Lower leg skin (tissue), 4 donors: ENCODE measurements around the gene MAP1B. TPM values are rescaled to one million over a fixed set of nuclear protein-coding genes. Genes with fewer than 3 reads are reported as not detected.
"Not testable (repeated sequence)": the region's sequence is repeated elsewhere in the genome, so short reads cannot be mapped to it uniquely, and the experiment has no call there.

ENCODE experiments used
- DNase-seq, 2 donors: peaks; one replicate each; pipeline ENCODE4 v3.0.0-alpha.2; 2019; ENCODE audit warnings: low spot score in 2 of 2
- H3K4me3 ChIP-seq: fragments of 200-600 bp; sonication (generic); 2 replicates; pipeline ENCODE4 v1.5.1; 2017; ENCODE audit warnings: mild to moderate bottlenecking, low read depth; ENCODE audit not compliant: poor library complexity, severe bottlenecking
- POLR2A ChIP-seq, 2 donors: fragments of 450-650 bp; IDR thresholded peaks; one replicate each; pipeline ENCODE4 v1.6.1; 2016 to 2017; ENCODE audit warnings: antibody characterized with exemption in 2 of 2, mild to moderate bottlenecking in 1 of 2, moderate library complexity in 1 of 2
- WGBS, 2 donors: methylation state at CpG; one replicate each; pipeline ENCODE4 v1.1.5; 2018; 5-methylcytosine and 5-hydroxymethylcytosine counted together
- intact Hi-C: fragments of 100-400 bp; cut with DNase I; formaldehyde crosslinking; loops from one replicate; pipeline ENCODE4 v1.15.0; 2023; ENCODE audit warnings: low total_unique reads
- total RNA-seq, 4 donors: library from RNA; depleted of rRNA; stranded (reverse); fragments of >200 nt; gene quantifications; one replicate each; pipeline ENCODE4 v1.1.0, GENCODE V29; 2016
- TF ChIP-seq, protein P1 (sequence below), 3 donors: fragments of 450-650 bp; IDR thresholded peaks; one replicate each; pipeline ENCODE4 v1.5.1; 2016; ENCODE audit warnings: antibody characterized with exemption in 3 of 3, mild to moderate bottlenecking in 3 of 3, moderate library complexity in 2 of 3

The MAP1B gene
- total RNA-seq, 4 donors from 2014 or later, result 26.3 to 218 (median 73.9) TPM

DNA sequence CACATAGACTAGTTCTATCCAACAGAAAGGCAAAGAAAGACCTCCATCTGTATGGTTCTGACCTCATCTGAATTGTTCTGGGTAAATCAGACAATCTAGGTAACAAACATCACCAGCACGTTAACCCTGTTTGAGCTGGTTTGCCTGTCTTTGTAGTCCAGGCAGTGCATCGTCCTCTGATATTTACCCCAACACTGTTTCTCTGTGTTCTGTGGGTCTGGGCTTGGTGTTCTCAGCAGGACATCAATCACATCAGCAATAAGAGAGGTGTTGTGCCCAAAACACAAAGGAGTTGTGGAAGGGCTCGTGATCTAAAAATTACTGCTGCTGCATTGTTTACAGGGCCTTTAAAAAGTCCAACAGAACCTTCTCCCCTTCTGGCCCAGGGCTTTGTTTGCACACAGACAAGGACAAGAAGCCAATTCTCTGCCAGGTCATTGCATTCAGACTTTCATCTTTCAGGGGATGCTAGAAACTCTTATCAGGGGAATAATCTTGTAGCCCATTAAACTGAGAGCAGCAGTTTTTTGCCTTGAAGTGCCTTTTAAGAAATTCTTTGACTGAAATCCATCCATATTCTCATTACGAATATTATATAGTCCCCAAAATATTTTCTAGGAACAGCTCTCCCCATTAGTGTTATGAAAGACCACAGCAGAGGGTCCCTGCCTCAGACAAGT is 30.5 kb upstream of the MAP1B start:
- intact Hi-C loops, result no loop called here
- WGBS, 2 donors, result 70 to 81% methylated on average over 4 of the region's 4 CpGs
- DNase-seq, result no peak
- H3K4me3 ChIP-seq, result no peak overlapping the region
- TF ChIP-seq, protein P1, sequence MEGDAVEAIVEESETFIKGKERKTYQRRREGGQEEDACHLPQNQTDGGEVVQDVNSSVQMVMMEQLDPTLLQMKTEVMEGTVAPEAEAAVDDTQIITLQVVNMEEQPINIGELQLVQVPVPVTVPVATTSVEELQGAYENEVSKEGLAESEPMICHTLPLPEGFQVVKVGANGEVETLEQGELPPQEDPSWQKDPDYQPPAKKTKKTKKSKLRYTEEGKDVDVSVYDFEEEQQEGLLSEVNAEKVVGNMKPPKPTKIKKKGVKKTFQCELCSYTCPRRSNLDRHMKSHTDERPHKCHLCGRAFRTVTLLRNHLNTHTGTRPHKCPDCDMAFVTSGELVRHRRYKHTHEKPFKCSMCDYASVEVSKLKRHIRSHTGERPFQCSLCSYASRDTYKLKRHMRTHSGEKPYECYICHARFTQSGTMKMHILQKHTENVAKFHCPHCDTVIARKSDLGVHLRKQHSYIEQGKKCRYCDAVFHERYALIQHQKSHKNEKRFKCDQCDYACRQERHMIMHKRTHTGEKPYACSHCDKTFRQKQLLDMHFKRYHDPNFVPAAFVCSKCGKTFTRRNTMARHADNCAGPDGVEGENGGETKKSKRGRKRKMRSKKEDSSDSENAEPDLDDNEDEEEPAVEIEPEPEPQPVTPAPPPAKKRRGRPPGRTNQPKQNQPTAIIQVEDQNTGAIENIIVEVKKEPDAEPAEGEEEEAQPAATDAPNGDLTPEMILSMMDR (IDR thresholded peaks at IDR 0.05), result no peak
- TF ChIP-seq POLR2A (IDR thresholded peaks at IDR 0.05), result no peak

DNA sequence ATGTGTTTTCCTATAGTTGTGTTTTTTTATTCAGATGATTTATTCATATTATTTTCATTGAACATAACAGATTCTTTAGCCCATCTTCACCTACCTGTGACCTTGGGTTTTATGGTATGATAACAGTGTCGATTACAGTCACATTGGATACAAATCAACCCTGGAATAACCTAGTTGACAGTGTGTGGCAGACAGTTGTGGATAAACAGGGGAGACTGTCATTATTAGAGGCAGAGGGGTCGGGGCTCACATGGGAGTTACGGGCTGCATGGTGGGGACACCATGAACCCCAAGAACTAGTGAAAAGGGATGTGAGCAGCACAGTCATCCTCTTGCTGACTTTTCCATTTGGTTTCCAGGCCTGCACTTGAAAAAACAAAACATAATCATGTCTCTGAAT is 29.9 kb upstream of the MAP1B start:
- H3K4me3 ChIP-seq, result no peak overlapping the region
- DNase-seq, result no peak
- TF ChIP-seq, protein P1 (IDR thresholded peaks at IDR 0.05), result no peak
- no peak for TF ChIP-seq POLR2A (IDR thresholded peaks at IDR 0.05)
- WGBS, 2 donors, result 90 to 91% methylated on average over 3 of the region's 3 CpGs
- intact Hi-C loops, result no loop called here

DNA sequence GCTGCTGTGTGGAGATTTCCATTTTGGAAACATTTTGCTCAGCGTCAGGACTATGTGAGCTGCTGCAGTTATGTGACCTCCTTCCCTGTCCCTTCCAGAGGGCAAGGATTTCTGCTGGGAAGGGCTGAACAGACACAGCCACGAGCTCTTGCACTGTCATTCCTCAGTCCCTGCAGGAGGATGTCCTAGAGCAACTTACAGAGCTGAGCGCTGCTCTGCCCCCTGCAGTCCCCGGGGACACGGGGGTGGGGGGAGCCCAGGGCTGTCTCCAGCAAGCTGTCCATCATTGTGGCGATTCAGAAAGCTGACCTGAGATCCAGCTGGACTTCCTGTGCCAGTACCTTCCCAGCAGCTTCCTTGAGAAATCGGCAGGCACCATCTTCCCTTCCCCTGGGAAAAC is 28.0 kb upstream of the MAP1B start:
- no peak for DNase-seq
- intact Hi-C loops, result no loop called here
- H3K4me3 ChIP-seq, result no peak overlapping the region
- WGBS, 2 donors, result 15 to 22% methylated on average over 7 of the region's 7 CpGs
- TF ChIP-seq, protein P1 (IDR thresholded peaks at IDR 0.05), result no peak
- TF ChIP-seq POLR2A (IDR thresholded peaks at IDR 0.05), result no peak

DNA sequence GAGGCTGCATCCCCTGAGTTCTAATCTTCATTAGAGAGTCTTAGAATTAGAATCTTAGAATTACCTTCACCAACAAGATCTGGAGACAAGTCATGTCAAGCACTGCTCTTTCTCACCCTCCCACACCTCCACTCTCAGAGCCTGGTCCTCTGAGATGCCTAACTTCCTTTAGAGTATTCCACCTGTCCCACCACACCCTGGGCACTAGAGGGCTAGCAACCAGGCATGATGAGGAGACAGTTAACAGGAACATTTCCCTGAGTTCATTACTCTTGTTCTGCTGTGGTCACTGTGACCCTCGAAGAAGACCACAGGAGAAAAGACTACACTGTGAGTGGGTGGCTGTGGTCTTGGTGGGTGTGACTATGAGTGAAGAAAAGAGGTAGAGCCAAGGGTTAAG is 25.2 kb upstream of the MAP1B start:
- DNase-seq, result no peak
- intact Hi-C loops, result no loop called here
- H3K4me3 ChIP-seq, result no peak overlapping the region
- no peak for TF ChIP-seq POLR2A (IDR thresholded peaks at IDR 0.05)
- TF ChIP-seq, protein P1 (IDR thresholded peaks at IDR 0.05), result no peak
- 69 to 85% methylated on average over 1 of the region's 1 CpG for WGBS, 2 donors

DNA sequence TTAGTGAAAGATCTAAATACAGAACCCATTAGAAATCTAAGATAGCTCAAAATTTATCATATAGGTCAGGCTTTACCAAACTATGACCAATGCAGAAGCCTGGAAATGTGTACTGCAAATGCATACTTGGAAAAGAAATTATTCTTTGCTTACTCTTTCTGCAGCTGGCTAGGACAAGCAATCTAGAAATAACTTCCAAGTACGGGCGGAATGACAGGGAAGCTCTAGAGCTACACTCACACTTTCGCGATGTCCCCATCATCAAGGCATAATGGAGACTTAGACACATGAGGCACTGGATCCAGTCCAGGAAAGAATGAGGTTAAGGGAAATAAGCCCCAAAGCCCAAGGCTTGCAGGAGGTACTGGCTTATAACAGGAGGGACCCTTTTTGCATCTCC is 22.4 kb upstream of the MAP1B start:
- TF ChIP-seq, protein P1 (IDR thresholded peaks at IDR 0.05), result no peak
- TF ChIP-seq POLR2A (IDR thresholded peaks at IDR 0.05), result no peak
- 87 to 92% methylated on average over 4 of the region's 4 CpGs for WGBS, 2 donors
- DNase-seq, result no peak
- intact Hi-C loops, result no loop called here
- H3K4me3 ChIP-seq, result no peak overlapping the region

DNA sequence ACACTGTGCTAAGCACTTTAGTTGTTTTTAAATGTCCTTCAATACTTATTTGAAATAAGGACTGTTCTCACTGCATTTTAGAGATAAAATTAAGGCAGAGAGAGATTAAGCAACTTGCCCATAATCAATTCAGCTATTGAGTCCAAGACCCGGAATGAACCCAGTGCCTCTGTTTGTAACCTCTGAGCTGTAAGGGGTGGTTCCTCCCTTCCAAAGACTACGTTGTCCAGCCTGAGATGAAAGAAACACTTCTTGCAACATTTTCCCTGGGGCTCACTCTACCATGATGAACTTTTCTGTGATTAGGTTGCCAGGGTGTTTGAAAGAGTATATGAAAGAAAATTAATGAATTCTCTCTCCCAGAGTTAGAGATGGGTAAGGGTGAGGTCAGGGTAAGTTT is 22.0 kb upstream of the MAP1B start:
- TF ChIP-seq, protein P1 (IDR thresholded peaks at IDR 0.05), result no peak
- no peak for TF ChIP-seq POLR2A (IDR thresholded peaks at IDR 0.05)
- WGBS, 2 donors, result 41 to 47% methylated on average over 2 of the region's 2 CpGs
- H3K4me3 ChIP-seq, result no peak overlapping the region
- intact Hi-C loops, result no loop called here
- DNase-seq, result no peak

DNA sequence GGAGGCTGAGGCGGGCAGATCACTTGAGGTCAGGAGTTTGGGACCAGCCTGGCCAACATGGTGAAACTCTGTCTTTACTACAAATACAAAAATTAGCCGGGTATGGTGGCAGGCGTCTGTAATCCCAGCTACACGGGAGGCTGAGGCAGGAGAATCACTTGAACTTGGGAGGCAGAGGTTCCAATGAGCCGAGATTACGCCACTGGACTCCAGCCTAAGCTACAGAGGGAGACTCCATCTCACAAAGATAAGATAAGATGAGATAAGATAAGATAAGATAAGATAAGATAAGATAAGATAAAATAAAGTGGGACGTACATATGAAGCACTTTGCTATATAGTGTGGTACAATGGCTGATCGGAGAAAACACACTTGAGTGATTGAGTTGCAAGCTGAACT is 17.6 kb upstream of the MAP1B start:
- 89 to 92% methylated on average over 8 of the region's 8 CpGs for WGBS, 2 donors
- H3K4me3 ChIP-seq, intact Hi-C loops, DNase-seq: not testable (repeated sequence)
